Upper lobe of right lung (tissue), 1 donor: Measurements from ENCODE around the gene TMEM178B. TPM values are rescaled to one million over a fixed set of nuclear protein-coding genes. Genes with fewer than 3 reads are reported as not detected.

ENCODE experiments used
- ATAC-seq: fragments of 200-7000 bp; cut with Tn5 transposase; one replicate; pipeline ENCODE4 v1.9.1; 2020; ENCODE audit warnings: mild to moderate bottlenecking, moderate library complexity
- DNase-seq: peaks from one replicate; pipeline ENCODE4 v3.0.0-alpha.2; 2020
- H3K27ac ChIP-seq: fragments of 200-600 bp; one replicate; pipeline ENCODE4 v1.8.0; 2022
- H3K27me3 ChIP-seq: fragments of 200-600 bp; one replicate; pipeline ENCODE4 v1.8.0; 2022; ENCODE audit warnings: mild to moderate bottlenecking
- H3K36me3 ChIP-seq: fragments of 200-600 bp; one replicate; pipeline ENCODE4 v1.8.0; 2022
- H3K4me1 ChIP-seq: fragments of 200-600 bp; one replicate; pipeline ENCODE4 v1.8.0; 2022
- H3K4me3 ChIP-seq: fragments of 200-600 bp; one replicate; pipeline ENCODE4 v1.8.0; 2022; ENCODE audit warnings: mild to moderate bottlenecking
- H3K9me3 ChIP-seq: fragments of 200-600 bp; one replicate; pipeline ENCODE4 v1.8.0; 2022
- intact Hi-C: fragments of 100-400 bp; cut with DNase I; formaldehyde crosslinking; loops from one replicate; pipeline ENCODE4 v1.11.0; 2022
- total RNA-seq: library from RNA; stranded (reverse); fragmentation: NEBNext Ultra II Directional; extraction: Animal tissue kit (Norgen Biotek cat#: 25700); gene quantifications from one replicate; pipeline ENCODE4 v1.2.1, GENCODE V29; 2021
- TF ChIP-seq, protein P1 (sequence below): fragments of 200-600 bp; IDR thresholded peaks from one replicate; pipeline ENCODE4 v1.8.0; 2022; ENCODE audit warnings: antibody characterized with exemption
- donor health status: DM: no; HTN: yes; CAD: no; lungs with severe emphysema.

Gene TMEM178B
- total RNA-seq, 1 donor from 2014 or later = 1.4 TPM

DNA sequence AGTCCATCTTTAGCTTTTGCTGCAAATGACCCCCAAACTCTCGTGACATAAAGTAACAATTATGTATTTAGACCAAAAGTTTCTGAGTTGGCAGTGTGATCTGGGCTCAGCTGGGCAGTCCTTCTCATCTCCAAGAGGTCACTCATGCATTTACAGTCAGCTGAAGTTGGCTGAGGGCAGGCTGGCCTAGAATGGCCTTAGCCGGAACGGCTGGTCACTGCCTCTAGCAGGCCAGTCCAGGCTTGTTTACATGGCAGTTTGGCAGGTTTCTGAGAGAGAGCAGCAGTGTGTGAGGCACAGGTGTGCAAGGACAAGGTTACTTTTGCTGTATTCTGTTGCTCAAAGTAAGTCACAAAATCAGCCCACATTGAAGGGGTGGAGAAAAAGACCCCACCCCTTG lies 277.3 kb downstream of the TMEM178B start:
- Histone ChIP-seq H3K27me3 (no peaks in the 10 kb centered on the region), H3K4me3 (no peak overlapping the region), H3K36me3 (no peaks in the 10 kb centered on the region), H3K27ac (no peak overlapping the region), H3K9me3 (no peaks in the 10 kb centered on the region), H3K4me1 (no peaks in the 10 kb centered on the region)
- no peak for ATAC-seq
- no peak for DNase-seq
- intact Hi-C loops = no loop called here
- TF ChIP-seq, protein P1, sequence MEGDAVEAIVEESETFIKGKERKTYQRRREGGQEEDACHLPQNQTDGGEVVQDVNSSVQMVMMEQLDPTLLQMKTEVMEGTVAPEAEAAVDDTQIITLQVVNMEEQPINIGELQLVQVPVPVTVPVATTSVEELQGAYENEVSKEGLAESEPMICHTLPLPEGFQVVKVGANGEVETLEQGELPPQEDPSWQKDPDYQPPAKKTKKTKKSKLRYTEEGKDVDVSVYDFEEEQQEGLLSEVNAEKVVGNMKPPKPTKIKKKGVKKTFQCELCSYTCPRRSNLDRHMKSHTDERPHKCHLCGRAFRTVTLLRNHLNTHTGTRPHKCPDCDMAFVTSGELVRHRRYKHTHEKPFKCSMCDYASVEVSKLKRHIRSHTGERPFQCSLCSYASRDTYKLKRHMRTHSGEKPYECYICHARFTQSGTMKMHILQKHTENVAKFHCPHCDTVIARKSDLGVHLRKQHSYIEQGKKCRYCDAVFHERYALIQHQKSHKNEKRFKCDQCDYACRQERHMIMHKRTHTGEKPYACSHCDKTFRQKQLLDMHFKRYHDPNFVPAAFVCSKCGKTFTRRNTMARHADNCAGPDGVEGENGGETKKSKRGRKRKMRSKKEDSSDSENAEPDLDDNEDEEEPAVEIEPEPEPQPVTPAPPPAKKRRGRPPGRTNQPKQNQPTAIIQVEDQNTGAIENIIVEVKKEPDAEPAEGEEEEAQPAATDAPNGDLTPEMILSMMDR = no peak

DNA sequence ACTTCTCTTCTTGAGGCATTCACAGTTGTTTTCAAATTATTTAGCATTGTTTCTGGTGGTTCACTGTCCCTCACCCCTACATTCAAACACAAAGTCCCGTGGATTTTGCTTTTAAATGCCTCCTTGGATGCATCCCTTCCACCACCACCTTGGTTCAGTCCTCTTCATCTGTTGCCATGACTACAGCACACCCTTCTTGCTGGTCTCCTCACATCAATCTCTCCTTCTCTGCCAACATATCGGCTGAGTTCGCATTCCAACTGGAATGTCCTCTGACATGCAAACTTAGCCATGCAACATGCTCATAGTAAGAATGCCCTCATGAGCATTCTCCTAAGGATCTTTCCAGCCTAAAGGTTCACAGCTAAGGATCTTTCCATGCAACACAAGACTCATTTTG lies 279.1 kb downstream of the TMEM178B start:
- intact Hi-C loops = no loop called here
- DNase-seq = no peak
- H3K36me3 ChIP-seq = no peaks in the 10 kb centered on the region
- H3K27ac ChIP-seq = no peak overlapping the region
- TF ChIP-seq, protein P1 = no peak
- H3K9me3 ChIP-seq = no peaks in the 10 kb centered on the region
- H3K4me3 ChIP-seq = no peak overlapping the region
- no peaks in the 10 kb centered on the region for H3K27me3 ChIP-seq
- H3K4me1 ChIP-seq = no peaks in the 10 kb centered on the region
- no peak for ATAC-seq

- intact Hi-C loops = no loop called here
- Histone ChIP-seq H3K36me3 (no peaks in the 10 kb centered on the region), H3K4me3 (no peak overlapping the region), H3K27ac (no peak overlapping the region), H3K9me3 (no peaks in the 10 kb centered on the region), H3K4me1 (no peaks in the 10 kb centered on the region), H3K27me3 (no peaks in the 10 kb centered on the region)
- DNase-seq (no peak), ATAC-seq (no peak)
- TF ChIP-seq, protein P1 = no peak
These were observed 280.4 kb downstream of the TMEM178B start for GRCh38 chr7:141354251-141354650.

- no peaks in the 10 kb centered on the region for H3K27me3 ChIP-seq
- no peaks in the 10 kb centered on the region for H3K4me1 ChIP-seq
- TF ChIP-seq, protein P1 = no peak
- no peaks in the 10 kb centered on the region for H3K36me3 ChIP-seq
- no peak overlapping the region for H3K4me3 ChIP-seq
- intact Hi-C loops = no loop called here
- DNase-seq (no peak), ATAC-seq (no peak)
- H3K27ac ChIP-seq = no peak overlapping the region
- H3K9me3 ChIP-seq = no peaks in the 10 kb centered on the region
These were observed 281.2 kb downstream of the TMEM178B start for GRCh38 chr7:141355032-141355431.

DNA sequence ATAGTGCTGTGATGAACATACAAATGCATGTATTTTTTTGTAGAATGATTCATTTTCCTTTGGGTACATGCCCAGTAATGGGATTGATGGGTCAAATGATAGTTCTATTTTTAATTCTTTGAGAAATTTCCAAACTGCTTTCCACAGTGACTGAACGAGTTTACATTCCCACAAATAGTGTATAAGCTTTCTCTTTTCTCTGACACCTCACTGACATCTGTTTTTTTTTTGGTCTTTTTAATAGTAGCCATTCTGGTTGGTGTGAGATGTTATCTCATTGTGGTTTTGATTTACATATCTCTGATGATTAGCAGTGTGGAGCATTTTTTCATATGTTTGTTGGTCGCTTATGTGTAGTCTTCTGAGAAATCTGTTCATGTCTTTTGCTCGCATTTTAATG lies 282.3 kb downstream of the TMEM178B start:
- Histone ChIP-seq H3K27ac (no peak overlapping the region), H3K4me1 (no peaks in the 10 kb centered on the region), H3K27me3 (no peaks in the 10 kb centered on the region), H3K4me3 (no peak overlapping the region), H3K9me3 (no peaks in the 10 kb centered on the region), H3K36me3 (no peaks in the 10 kb centered on the region)
- ATAC-seq (no peak), DNase-seq (no peak)
- TF ChIP-seq, protein P1 = no peak
- intact Hi-C loops = no loop called here

DNA sequence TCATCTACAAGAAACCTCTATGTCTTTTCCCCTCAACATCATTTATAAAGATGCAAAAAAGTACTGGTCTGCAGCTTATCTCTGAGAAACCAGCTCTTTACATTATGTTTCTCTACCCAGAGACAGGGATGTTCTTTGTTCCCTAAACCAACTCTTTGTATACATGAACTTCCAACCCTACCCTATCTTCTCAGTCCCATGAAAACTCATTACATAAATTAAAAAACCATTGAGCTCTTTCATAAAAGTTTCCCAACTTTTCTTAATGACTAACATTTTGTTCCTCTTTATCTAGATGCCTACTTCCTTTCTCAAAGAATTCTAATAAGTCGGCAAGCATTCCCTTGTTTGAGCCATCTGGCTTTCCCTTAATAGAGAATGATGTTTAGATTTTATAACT lies 284.5 kb downstream of the TMEM178B start:
- H3K27me3 ChIP-seq = no peaks in the 10 kb centered on the region
- no peaks in the 10 kb centered on the region for H3K9me3 ChIP-seq
- TF ChIP-seq, protein P1 = no peak
- intact Hi-C loops = no loop called here
- H3K27ac ChIP-seq = no peak overlapping the region
- no peaks in the 10 kb centered on the region for H3K4me1 ChIP-seq
- ATAC-seq = no peak
- no peaks in the 10 kb centered on the region for H3K36me3 ChIP-seq
- no peak for DNase-seq
- H3K4me3 ChIP-seq = no peak overlapping the region
